ENCODE data around the gene FHIT.

- no peak for TF ChIP-seq GATA3 (IDR thresholded peaks at IDR 0.05; ENCODE audit: low read depth, low read length)
- TF ChIP-seq GATA2 (IDR thresholded peaks at IDR 0.05; ENCODE audit: low read depth, low read length) = no peak
Observed at GRCh38 chr3:61092870-61093269, 158.4 kb downstream of the FHIT start.

Measured in SH-SY5Y (cell line).